Stimulated activated CD8-positive, alpha-beta memory T cell treated with anti-CD3 and anti-CD28 coated beads, Interleukin-2, amount 100 ng/mL, for 48 hours (primary cell): ENCODE results near the gene ACBD4.
A peak's percentile ranks its signal among the peaks of the same experiment; 100 is the strongest.

Source experiments
- DNase-seq, 2 donors: peaks; one replicate each; pipeline ENCODE4 v3.0.0-alpha.2; 2020; ENCODE audit warnings: low read depth in 2 of 2

ACBD4 gene

DNA sequence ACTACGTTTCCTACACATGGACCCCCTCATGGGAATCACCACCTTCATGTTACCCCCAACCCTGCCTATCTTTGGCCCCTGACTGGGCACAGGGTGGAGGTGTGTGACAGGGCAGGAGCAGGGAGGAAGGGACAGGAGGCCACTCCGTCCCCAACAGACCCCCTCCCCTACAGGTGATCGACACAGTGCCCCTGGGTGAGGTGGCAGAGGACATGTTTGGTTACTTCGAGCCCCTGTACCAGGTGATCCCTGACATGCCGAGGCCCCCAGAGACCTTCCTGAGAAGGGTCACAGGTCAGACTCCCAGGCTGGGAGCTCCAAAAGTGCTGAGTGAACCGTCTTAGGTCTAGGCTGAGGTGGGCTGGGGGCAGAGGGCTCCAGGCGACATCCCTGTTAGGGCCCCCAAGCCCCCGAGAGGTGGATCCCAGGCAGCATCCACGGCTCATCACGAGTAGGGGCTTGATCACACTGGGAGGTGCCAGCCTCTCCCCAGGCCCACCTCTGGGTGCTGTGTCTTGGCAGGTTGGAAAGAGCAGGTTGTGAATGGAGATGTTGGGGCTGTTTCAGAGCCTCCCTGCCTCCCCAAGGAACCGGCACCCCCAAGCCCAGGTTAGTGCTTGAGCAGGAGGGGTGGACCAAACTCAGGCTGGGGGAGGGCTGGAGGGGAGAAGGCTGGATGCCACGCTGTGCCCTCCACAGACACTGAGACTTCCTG, 1.5 kb downstream of the ACBD4 start:
- DNase-seq, result no peak

- no peak for DNase-seq
Observed at GRCh38 chr17:45137561-45138305, 2.2 kb downstream of the ACBD4 start.

GRCh38 chr17:45138911-45139532, 3.5 kb downstream of the ACBD4 start:
- no peak for DNase-seq

- no peak for DNase-seq
Observed at GRCh38 chr17:45139533-45139920, 4.0 kb downstream of the ACBD4 start.

DNA sequence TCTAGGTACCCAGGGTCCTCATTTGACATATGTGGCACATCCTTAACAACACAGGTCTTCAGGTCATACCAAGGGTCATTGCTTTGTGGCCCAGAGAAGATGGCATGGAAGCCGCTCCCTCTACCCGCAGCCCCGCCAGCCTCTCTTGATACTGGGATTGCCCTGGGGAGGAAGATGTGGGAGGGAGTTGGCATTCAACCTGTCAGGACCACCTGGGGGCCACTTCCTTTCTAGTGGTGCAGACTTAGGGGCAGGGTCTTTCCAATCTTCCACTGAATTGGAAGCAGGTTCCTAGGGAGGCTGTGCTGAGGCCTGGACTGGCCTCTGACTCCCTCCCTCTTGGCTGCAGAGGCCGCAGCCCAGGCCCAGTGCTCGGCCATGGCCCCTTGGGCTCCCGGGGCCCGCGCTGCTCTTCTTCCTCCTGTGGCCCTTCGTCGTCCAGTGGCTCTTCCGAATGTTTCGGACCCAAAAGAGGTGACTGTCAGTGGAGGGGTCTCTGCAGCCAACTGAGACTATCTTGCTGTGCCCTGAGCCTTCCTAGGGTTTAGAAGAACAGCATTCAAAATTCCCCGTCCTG, 7.7 kb downstream of the ACBD4 start:
- DNase-seq, result no peak

DNA sequence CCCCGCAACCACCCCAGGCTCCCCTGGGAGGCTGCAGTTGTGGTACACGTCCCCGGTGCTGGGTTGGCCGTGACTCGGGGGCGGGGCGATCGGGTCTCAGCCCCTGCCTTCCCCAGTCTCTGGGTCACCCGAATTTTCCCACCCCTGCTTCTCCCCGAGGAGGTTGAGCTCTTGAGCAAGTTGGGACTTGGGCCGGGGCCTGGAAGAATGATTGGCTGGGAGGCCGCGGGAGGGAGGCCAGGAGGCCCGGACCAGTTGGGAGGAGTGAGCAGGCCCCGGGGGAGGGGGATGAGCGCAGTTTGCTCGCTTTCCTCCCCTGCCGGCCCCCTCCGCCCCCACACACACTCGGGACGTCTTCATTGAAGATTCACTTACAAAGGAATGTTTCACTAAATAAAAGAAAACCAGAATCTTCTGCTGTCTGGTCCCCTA, 8.3 kb downstream of the ACBD4 start:
- DNase-seq, result peak in 1 of 2 donors; percentile 27

DNA sequence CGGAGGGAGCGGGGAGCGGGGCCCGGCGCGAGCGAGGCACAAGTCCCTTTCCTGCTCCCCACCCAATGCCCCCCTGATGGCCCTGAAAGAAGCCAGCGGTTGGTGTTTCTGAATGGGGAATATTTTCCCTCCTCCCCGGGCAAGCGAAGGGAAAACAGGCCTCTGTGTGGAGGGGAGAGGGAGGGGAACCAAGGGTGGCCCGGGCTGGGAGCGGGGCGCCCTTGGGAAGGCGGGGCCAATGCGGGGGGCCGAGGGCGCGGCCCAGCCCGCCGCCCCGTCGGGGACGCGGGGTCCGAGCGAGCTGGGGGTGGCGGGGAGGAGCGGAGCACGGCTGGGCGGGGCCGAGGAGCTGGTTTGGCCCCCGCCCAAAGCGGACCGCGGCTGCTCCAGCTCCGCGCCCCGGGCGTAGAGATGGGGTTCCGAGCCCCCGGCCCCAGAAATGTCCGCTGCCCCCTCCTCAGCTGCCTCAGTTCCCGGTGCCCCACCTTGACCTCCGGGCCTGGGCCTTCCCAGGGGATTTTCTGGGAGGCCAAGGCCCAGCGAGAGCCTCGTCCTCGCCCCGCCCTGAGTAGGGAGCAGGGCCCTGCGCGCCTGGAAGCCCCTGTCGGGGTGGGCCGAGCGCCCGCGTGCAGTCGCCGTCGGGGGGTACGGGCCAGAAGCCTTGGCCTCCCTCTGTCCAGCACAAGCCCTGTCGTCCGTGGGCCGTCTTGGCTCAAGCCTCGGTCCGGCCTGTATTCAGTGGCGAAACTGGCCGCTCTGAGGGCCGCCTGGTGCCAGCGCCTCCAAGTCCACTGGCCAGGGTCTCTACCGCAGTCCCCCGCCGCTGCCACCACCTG, 8.9 kb downstream of the ACBD4 start:
- peak in 1 of 2 donors; percentile 26 for DNase-seq

- DNase-seq, result no peak
Observed at GRCh38 chr17:45145035-45145389, 9.5 kb downstream of the ACBD4 start.

DNA sequence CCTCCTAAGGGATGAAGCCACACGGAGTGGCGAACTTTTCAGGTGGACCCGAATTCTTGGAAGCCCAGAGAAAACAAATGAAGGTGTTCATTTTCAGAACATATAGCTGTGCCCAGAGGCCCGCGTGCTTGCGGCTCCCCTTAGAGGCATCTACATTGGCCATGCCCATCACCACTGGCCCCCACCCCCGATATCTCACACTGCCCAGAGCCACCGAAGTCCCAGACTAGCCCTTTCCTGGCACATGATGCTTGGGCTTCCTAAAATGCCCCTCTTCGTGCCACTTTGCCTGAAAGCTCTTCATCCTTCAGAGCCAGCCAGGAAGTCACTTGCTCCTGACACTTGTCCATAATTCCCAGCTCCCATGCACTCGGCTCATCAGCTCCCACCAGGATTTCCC, 10.7 kb downstream of the ACBD4 start:
- no peak for DNase-seq

GRCh38 chr17:45146592-45146889, 11.1 kb downstream of the ACBD4 start:
- DNase-seq, result no peak

DNA sequence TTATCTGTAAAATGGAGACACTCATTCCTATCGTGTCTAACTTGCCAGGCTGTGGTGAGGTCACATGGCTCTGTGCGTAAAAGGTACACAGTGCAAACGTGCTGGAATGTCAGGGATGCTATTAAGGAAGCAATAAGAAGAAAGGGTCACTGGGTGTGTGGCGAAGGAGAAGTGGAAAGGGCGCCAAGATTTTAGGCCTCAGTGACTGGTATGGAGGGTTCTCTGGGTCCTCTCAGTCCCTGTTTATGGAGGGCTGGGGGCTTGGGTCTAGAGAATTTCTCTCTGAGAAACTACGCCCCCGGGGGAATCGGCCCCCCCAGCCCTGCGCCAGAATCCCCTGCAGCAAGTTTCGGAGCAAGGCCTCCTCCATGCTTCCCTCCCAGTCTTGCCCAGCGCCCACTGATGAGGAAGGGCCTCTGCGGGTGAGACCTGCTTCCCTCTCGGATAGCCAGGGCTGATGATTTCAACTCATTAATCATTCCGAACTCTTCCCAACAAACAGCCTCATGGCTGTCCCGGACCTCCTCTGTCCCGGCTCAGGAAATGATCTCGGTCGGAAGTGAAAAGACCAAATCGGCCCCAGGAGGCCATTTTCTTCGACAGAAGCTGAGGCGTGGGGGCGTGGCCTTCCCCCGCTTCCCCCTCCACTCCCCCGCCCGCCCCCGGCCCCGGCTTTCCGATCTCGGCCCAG, 11.5 kb downstream of the ACBD4 start:
- no peak for DNase-seq

DNA sequence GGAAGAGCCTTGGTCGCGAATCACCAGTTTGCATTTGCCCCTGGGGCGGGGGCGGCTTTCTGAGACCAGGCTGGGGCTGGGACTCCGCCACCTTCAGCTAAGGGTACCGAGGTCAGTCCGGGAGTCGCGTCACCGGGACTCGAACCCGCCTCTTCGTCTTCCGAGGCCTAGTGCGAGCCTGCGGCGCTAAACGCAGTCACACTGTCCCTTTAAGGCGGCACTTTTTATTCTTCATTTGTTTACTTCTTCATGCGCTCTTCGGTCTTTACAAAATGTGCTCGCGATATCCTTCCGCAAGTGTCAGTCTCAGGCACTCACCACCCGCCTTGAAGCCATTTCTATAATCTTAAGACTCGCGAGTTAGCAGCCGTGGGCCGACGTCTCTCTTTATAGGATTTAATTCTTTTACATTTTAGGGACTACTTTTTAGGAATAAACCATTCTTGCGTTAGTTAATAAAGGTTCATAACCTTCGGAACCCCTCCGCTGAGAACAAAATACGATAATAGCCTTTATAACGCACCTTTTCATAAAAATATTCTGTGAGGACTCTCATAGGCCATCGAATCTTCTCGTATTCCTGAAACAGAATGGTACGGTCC, 12.2 kb downstream of the ACBD4 start:
- peak; percentile 68 to 74 for DNase-seq

DNA sequence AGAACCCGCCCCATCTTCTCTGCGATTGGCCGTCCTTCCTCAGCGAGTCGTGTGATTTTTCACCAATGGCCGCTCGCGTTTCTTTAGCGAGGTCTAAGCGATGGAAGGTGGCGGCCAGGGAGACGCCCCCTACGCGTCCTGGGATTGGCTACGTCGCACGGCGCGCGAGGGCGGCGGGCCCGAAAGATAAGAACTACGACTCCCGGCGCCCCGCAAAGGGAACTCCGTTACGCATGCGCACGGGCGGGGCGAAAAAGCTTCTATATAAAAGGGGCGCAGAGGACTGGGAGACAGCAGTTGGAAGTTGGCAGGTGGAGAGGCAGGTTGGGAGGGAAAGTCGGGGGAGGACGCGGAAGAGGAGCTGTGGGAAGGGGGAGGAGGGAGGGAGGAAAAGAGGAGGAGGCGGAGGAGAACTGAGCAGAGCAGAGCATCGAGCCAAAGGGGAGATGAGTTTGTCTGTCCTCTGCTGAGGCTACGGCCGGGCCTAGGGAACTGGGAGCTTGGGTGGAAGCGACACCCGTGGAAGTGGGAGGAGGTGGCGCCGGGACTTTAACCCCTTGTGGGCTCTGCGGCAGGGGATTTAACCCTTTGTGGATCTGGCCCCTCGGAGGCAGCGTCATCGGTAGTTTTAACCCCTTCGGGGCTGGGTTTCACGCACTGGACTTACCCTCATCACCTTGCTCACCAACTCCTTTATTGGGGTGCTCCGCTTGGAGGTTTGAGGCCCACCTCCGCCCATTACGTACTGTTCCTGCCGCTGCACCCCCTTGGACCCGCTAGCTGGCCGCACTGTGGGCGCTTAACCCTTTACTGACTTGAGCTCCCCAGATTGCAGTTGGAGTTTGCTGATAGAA, 12.9 kb downstream of the ACBD4 start, which contains the start of gene HEXIM1:
Gene HEXIM1, plus strand, starts transcription at position 293 of the 854 bp plus-strand sequence. CDS start 716 bp downstream, outside the sequence.
- DNase-seq, result peak; percentile 97

DNA sequence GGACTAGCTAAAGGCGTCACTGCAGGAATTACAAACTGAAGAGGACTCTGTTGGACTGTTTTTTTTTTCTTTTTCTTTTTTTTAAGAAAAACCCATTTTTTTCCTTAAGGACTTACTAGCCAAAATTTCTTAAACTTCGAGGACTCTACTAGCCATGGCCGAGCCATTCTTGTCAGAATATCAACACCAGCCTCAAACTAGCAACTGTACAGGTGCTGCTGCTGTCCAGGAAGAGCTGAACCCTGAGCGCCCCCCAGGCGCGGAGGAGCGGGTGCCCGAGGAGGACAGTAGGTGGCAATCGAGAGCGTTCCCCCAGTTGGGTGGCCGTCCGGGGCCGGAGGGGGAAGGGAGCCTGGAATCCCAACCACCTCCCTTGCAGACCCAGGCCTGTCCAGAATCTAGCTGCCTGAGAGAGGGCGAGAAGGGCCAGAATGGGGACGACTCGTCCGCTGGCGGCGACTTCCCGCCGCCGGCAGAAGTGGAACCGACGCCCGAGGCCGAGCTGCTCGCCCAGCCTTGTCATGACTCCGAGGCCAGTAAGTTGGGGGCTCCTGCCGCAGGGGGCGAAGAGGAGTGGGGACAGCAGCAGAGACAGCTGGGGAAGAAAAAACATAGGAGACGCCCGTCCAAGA, 13.7 kb downstream of the ACBD4 start:
- DNase-seq, result peak; percentile 63 to 68

GRCh38 chr17:45149669-45150664, 14.5 kb downstream of the ACBD4 start:
- DNase-seq, result no peak

GRCh38 chr17:45150911-45151809, 15.7 kb downstream of the ACBD4 start:
- no peak for DNase-seq

- no peak for DNase-seq
Observed at GRCh38 chr17:45155029-45155428, 19.5 kb downstream of the ACBD4 start.
